GM18526 (cell line): ENCODE measurements around the gene RRBP1.

Experiments
- POLR2A ChIP-seq: IDR thresholded peaks from 3 replicates; pipeline ENCODE4 v1.6.1; 2011; ENCODE audit not compliant: insufficient read length; ENCODE audit errors: extremely low read depth

Gene RRBP1

DNA sequence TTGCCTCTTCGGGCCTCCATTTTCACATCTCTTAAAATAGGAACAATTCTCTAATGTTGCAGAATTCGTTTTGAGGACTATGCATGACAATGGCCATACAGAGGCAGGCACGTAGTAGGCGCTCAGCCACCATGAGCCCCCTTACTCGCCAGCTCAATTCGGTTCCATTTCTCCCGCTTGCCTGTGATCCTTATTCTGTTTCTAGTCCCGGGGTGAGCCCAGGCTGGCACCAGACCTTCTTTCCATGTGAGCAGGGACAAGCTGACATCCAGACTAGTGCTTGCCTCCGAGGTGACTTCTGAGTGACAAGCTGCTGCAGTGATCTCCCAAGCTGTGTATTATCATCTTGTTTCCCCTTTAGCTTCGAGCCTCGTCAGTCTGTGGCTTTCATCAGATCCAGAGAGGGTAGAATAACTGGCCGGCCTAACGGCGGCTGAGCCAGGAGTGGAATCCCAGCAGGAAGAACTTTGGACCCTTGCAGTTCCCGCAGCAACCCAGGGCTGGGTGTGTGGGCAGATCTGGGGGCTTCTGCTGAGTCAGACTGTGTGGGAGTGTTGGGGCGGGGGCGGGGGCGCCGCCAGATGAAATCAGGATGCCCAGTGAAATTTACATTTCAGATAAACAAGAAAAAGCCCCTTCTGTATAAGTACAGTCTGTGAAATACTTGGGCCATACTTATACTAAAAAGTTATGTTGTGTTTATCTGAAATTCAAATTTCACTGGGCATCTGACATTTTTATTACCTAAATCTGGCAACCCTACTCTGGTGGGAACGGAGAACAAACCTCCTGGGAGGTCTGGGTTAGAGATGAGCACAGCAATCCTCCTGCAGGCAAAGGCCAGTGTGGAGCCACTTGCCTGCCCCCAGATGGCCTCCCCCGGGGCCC, 28.6 kb upstream of the RRBP1 start:
- TF ChIP-seq POLR2A = no peak

DNA sequence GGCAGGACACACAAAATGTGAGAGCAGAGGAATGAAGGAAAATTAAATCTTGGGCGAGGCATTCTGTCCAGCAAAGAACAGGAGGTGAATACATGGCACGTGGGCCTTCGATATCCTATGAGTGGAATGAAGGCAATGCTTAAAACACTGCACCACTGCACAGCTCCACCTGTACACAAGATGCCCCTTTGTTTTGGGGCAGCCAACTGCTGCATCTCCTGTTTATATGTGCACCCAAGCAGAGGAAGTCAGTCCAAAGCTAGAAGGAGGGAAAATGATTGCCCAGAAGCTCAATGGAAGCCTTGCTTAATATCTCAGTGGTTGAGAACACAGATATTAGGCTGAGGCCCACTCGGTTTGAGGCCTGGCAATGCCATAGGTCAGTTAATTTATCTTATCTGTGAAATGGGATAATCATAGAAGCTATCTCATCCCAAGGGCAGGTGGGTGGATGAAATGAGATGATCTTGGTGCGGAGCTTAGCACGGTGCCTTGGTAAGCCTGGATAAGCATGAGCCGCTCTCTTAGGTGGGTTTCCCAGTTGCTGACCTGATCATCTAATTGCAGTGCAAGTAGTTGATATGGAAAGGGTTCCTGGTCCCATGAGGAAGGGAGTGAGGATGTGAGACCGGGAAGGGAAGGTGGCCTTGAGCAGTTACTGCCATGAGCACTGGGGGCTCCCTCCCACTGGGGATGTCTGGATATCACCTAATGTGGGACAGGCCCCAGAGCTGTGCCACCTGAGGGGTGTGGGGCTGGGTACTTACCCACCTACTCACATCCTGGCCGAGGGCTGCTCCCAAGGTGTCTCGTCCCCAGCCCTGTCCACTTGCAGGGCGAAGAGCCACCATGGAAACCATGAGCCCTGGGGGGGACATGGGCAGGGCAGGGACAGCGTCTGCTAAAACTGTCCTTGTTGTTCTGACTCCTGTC, 27.6 kb upstream of the RRBP1 start:
- TF ChIP-seq POLR2A = no peak

DNA sequence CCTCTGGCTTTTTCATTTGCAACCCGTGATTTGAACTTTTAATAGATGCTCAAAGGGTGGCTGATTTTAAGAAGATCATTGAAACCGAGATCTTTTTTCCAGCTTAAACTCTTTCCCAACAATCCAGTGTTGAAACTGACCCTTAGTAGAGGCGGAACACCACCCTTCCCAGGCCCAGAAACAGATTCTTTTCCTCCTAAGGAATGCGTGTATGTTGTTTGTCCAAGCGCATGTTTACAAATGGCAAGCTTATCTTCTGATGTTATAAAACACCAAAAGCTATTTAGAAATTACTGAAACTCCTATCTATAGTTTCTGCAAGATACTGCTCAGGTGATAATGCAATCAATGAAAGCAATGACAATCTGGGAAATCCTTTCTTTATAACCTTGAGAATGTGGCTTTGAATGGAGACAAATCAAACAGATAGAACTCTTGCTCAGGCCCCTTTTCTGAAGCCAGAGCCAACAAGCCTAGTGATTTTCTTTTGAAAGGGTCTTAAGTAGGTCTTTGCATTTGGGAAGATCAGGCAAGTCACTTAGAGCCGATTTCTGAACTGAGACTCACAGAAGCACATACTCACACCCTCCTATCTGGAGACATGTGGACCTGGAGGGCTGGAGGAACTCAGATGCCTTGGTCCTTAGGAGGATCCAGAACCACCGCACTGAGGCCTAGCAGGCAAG, 26.8 kb upstream of the RRBP1 start:
- no peak for TF ChIP-seq POLR2A

DNA sequence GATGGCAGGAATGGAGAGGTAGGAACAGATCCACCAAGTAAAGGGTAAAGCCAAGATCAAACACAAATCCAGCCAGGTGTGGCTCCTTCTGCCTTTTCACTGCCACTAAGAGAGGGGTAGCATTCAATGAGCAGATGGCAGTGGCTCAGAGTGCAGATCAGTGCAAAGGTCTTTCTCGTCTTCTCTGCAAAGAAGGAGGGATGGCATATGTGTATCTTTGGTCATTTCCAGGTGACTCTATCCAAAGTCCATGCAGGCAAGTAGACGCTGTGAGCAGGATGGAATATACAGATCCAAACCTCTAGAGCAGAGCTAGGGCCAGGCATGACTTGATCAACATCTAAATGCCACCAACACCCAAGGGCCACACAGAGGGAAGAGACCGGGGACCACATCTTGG, 24.6 kb upstream of the RRBP1 start:
- TF ChIP-seq POLR2A = no peak

DNA sequence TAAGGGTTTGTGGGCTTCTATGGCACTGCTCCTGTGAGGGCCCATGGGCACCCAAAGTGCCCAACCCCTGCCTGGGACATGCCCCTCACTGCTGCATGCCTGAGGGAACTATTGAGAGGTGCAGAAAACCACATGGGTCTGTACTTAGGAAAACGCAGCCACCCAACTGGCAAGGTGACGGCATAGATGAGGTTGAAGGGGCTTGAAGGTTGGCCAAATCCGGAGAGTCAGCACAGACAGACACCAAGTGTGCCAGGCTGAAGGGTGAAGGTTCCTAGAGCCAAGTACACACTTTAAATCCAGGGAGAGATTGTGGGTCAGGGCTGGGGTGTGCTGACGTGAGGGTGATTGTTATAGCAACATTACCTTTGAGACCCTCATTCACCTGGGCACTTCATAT, 23.9 kb upstream of the RRBP1 start:
- no peak for TF ChIP-seq POLR2A

DNA sequence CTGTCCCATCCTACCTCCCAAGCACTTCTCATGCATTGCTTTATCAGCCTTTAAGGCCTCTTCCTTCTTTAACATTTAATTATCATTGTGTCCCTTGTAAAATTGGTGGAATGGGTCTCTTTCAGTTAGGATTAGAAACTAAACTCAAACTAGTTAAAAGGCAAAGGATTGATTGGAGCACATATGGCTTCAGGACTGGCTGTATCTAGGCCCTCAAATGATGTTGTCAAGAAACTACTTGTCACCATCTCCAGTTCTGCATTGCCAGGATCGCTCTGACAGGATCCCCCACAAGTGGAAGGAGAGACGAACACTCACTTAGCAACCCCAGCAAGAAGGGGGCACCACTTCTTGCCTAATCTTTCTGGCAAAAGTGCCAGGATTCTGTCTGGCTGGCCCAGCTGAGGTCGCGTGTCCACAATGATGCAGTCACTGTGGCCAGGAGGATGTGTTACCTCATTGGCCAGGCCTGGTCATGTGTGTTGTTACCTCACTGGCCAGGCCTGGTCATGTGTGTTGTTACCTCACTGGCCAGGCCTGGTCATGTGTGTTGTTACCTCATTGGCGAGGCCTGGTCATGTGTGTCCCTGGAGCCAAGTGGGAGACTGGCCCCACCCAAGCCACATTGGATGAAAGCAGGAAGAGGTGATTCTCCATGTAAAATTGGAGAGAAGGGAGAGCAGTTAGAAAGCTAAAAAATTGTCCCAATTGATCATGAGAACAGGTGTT, 22.7 kb upstream of the RRBP1 start:
- TF ChIP-seq POLR2A = no peak

DNA sequence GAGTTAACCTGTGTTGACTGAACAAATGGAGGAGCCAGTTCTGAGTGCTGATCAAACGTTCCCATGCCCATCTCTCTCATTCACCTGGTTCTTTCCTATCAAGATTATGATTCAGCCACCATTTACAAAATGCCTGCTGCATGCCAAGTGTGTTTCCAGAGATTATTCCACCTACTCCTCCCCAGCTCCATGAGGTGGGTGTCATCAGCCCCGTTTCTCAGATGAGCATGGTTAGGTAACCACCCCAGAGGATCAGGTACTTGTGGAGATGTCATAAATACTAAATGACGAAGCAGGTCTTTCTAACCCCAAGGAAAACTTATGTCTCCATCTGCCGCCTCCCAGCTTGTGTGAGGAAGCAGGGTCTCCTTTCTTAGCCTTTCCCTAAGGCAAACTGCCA, 19.8 kb upstream of the RRBP1 start:
- TF ChIP-seq POLR2A = no peak

DNA sequence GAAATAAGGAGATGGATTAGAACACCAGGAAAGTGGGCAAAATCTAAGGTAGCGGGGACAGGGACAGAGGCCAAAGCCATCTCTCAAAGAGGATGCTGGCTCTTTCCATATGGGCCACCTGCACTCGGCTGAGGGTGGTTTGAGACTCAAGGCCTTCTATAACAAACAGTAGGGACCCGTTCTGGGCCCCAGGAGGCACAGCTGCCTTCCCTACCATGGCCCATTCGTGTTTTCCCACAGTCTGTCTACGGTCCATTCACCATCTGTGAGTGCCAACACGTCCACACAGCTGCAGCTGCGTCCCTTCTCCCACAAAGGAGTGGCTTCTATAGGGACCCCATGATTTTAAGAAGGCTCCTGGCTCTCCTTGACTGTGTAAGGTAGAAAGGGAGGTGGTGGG, 18.6 kb upstream of the RRBP1 start:
- no peak for TF ChIP-seq POLR2A

DNA sequence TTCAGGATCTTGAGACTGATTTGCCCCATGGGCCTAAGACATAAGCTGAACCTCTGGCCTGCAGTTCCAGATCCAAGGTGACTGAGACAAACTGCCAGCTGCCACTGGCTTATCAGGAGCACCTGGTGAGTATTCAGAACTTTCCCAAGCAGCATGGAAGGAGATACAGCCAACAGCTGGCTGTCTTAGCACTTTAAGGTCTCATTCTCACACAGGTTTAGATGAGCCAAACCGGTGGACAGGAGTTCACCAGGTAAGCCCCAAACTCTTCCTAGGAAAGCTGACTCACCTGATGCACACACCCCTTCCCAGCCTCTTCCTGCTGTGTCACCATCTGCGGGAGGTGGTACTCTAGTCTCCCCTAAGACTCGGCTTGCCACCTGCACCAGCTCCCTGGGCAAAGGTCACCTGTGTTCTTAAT, 17.9 kb upstream of the RRBP1 start, which contains the start of gene BANF2:
TSS of gene BANF2 (plus strand) at position 36 of the 421 bp plus-strand sequence. CDS start 25,060 bp downstream, outside the sequence.
- TF ChIP-seq POLR2A = no peak

DNA sequence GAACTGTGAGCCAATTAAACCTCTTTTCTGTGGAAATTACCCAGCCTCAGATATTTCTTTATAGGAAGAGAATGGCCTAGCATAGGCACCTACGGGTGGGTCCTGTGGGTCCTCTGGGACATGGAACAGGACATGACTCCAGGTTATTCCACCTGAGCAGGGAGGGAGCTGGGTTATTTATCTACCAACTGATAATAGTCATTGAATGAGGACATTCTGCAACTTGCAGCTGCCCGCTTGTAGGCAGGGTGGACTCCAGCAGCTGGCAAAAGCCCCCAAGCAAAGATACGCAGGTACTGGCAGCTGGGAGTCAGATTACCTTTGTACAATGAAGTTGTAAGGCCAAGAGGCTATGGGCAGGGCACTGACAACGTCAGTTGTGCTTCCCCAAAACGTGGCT, 16.3 kb upstream of the RRBP1 start:
- no peak for TF ChIP-seq POLR2A

DNA sequence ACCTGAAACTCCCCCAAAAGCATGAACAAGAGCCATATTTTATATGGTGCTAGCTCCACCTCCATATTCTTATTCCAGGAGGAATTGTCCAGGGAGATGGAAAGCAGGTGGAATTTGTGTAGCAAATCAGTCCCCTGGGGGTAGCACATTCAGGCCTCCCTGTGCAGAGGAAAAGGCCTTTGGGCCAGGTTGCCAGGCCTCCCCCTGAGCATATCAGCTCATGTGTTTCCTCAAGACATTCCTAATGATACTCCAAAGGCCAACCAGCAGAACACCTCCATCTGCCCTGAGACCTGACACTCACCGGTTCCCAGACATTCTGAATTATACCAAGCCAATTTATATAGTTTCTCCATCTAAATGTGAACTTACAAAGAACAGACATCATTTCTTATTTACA, 15.1 kb upstream of the RRBP1 start:
- TF ChIP-seq POLR2A = no peak

DNA sequence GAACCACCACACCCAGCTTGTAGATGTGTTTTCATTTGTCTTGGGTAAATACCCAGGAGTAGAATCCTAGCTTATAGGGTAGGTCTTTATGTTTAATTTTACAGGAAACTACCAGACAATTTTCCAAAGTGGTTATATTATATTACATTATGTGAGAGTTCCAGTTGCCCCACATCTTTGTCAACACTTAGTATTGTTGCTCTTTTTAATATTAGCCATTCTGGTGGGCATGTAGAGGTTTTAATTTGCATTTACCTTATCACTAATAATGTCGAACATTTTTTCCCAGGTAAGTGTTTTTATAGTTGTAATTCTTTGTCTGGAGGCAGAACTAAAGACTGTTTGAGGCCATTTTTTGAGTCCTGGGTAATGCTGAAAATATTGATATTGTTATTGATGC, 14.2 kb upstream of the RRBP1 start:
- TF ChIP-seq POLR2A = no peak

DNA sequence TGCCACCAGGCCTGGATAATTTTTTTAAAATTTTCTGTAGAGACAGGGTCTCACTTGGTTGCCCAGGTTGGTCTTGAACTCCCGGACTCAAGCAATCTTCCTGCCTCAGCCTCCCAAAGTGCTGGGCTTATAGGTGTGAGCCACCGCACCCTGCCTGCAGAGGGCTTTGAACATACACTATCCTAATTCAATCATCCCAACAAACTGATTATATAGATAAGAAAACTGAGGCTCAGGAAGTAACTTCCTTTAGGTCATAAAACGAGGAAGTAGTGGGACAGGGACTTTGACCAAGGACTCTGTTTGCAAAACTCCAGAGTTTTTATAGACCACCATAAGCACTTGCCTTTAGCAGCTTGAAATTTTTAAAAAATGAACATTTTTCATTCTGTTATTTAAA, 12.7 kb upstream of the RRBP1 start:
- no peak for TF ChIP-seq POLR2A

DNA sequence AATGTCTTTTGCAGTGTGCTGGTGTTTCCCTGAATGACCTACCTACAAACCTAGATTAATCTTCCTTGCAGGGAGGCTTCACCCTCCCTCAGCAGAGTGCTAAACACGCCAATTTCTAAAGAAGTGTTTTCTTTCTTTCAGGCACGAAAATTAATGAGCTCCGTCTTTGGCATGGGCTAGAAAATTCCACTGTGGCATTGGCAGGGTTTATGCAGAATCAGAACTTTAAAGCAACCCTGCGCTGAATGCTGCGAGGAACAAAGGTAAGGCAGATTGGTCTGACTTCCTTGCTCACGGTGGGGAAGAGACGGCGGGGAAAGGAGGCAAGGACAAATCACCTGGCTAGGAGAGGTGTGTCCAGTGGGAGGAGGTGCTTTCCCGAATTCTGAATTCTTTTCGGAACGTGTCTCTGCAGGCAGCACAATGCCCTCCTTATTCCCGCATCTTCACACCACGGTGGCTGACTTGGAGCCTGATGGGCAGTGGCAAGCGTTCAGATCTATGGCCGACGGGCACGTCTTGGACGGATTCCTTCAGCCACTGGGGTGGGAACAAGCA, 11.5 kb upstream of the RRBP1 start:
- no peak for TF ChIP-seq POLR2A

DNA sequence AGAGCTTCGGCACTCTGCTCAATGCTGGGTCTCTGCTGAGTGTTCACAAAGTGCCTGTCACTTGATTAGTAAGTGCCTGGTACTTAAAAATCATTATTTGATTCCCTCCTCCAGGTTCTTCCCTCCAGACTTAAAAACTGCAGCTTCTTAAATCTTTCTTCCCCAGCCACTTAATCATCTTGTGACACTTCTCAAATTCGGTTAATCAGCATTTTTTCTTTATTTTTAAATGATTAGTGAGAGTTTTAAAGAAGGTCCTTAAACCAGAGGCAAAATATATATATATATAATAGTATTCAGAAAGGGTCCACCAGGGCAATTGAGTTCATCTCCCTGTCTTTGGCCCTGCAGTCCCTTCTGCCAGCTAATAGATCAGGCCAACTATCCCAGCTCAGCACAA, 9.7 kb upstream of the RRBP1 start:
- TF ChIP-seq POLR2A = no peak

DNA sequence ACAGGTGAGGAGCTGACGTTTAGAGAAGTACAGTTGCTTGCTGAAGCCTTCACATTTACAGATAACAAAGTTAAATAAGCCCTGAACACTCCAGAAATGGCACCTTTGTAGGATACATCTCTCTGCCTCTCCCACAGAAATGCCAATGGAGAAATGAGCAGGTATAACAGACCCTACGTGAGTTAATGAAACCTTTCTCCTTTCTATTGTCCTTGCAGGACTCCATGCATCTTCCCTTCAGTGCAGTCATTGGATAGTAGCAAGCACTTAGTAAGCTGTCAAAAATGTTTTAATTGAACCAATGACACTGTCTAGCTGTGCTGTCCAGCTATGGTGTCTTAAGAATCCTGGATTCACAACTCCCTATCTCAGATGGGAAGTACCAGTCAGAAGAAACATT, 8.1 kb upstream of the RRBP1 start:
- no peak for TF ChIP-seq POLR2A
